ENCODE data around the gene RAB32.

Gene RAB32

DNA sequence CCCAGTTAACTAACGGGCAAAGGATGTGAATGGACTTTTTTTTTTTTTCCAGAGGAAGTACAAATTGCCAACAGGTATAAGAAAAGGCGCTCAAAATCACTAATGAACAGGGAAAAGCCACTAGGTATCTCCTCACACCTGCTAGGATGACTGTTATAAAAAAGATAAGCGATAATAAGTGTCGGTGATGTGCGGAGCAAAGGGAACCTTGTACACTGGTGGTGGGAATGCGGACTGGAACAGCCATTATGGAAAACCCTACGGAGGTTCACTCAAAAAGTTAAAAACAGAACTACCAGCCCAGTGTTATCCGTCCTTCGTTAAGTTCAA is 787 bp upstream of the RAB32 start:
- no peaks in the 10 kb centered on the region for H3K79me2 ChIP-seq (ENCODE audit: insufficient read depth, low read length)
- H3K27me3 ChIP-seq (ENCODE audit: insufficient read depth, low read length) = no peaks in the 10 kb centered on the region
- no peaks in the 10 kb centered on the region for H3K4me1 ChIP-seq (ENCODE audit: insufficient read depth, low read length, severe bottlenecking)
- H3K9ac ChIP-seq (ENCODE audit: low read length) = no peak overlapping the region
- no peak overlapping the region for H3K4me2 ChIP-seq (ENCODE audit: low read length)
- no peak overlapping the region for H3K27ac ChIP-seq (ENCODE audit: low read depth, low read length, poor library complexity, severe bottlenecking)
- no peaks in the 10 kb centered on the region for H3K36me3 ChIP-seq (ENCODE audit: insufficient read depth, low read length)
- no peaks in the 10 kb centered on the region for H3K9me3 ChIP-seq (ENCODE audit: low read length)
- no peaks in the 10 kb centered on the region for H3F3A ChIP-seq (ENCODE audit: insufficient read depth, low read length)
- no peak overlapping the region for H3K4me3 ChIP-seq (ENCODE audit: low read depth, low read length, poor library complexity, severe bottlenecking)
- no peak overlapping the region for H2AFZ ChIP-seq (ENCODE audit: low read length)
- no peaks in the 10 kb centered on the region for H4K20me1 ChIP-seq (ENCODE audit: insufficient read depth, low read length)
- H3K9me2 ChIP-seq (ENCODE audit: low read depth, low read length) = no peaks in the 10 kb centered on the region
- TF ChIP-seq, protein P1, sequence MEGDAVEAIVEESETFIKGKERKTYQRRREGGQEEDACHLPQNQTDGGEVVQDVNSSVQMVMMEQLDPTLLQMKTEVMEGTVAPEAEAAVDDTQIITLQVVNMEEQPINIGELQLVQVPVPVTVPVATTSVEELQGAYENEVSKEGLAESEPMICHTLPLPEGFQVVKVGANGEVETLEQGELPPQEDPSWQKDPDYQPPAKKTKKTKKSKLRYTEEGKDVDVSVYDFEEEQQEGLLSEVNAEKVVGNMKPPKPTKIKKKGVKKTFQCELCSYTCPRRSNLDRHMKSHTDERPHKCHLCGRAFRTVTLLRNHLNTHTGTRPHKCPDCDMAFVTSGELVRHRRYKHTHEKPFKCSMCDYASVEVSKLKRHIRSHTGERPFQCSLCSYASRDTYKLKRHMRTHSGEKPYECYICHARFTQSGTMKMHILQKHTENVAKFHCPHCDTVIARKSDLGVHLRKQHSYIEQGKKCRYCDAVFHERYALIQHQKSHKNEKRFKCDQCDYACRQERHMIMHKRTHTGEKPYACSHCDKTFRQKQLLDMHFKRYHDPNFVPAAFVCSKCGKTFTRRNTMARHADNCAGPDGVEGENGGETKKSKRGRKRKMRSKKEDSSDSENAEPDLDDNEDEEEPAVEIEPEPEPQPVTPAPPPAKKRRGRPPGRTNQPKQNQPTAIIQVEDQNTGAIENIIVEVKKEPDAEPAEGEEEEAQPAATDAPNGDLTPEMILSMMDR (IDR thresholded peaks at IDR 0.05; ENCODE audit: low read length) = no peak
- no peak for TF ChIP-seq EZH2 (IDR thresholded peaks at IDR 0.05; ENCODE audit: borderline replicate concordance, low read length)

DNA sequence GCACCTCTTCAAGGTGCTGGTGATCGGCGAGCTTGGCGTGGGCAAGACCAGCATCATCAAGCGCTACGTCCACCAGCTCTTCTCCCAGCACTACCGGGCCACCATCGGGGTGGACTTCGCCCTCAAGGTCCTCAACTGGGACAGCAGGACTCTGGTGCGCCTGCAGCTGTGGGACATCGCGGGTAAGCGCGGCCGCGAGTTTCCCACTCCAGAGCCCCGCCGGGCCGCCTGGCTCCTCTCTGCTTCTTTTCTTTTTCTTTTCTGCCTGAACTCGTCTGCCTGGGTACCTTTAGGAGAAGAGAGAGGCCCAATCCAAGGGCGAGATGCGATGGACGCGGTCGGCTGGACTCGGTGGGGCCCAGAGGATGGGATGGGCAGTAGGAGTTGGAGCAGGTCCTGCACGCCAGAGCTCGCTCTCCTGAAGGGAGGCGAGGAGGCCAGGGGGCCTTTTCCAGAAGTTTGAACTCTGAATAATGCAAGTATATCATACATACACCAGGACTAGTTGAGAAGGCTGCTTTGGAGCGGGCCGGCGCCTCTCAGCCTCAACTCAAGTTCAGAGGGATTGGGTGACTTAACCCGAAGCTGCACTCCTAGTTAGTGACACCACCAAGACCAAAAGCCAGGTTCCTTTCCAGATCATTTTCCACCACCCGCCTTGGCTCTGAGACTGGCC is 445 bp downstream of the RAB32 start:
- Histone ChIP-seq H3K4me1 (ENCODE audit: insufficient read depth, low read length, severe bottlenecking) (no peaks in the 10 kb centered on the region), H3K9me3 (ENCODE audit: low read length) (no peaks in the 10 kb centered on the region), H4K20me1 (ENCODE audit: insufficient read depth, low read length) (no peaks in the 10 kb centered on the region), H2AFZ (ENCODE audit: low read length) (no peak overlapping the region), H3K9me2 (ENCODE audit: low read depth, low read length) (no peaks in the 10 kb centered on the region), H3K36me3 (ENCODE audit: insufficient read depth, low read length) (no peaks in the 10 kb centered on the region), H3K4me2 (ENCODE audit: low read length) (no peak overlapping the region), H3K27ac (ENCODE audit: low read depth, low read length, poor library complexity, severe bottlenecking) (no peak overlapping the region), H3K4me3 (ENCODE audit: low read depth, low read length, poor library complexity, severe bottlenecking) (no peak overlapping the region), H3F3A (ENCODE audit: insufficient read depth, low read length) (no peaks in the 10 kb centered on the region), H3K79me2 (ENCODE audit: insufficient read depth, low read length) (no peaks in the 10 kb centered on the region), H3K27me3 (ENCODE audit: insufficient read depth, low read length) (no peaks in the 10 kb centered on the region), H3K9ac (ENCODE audit: low read length) (no peak overlapping the region)
- TF ChIP-seq EZH2 (IDR thresholded peaks at IDR 0.05; ENCODE audit: borderline replicate concordance, low read length) = no peak
- TF ChIP-seq, protein P1 (IDR thresholded peaks at IDR 0.05; ENCODE audit: low read length) = no peak

DNA sequence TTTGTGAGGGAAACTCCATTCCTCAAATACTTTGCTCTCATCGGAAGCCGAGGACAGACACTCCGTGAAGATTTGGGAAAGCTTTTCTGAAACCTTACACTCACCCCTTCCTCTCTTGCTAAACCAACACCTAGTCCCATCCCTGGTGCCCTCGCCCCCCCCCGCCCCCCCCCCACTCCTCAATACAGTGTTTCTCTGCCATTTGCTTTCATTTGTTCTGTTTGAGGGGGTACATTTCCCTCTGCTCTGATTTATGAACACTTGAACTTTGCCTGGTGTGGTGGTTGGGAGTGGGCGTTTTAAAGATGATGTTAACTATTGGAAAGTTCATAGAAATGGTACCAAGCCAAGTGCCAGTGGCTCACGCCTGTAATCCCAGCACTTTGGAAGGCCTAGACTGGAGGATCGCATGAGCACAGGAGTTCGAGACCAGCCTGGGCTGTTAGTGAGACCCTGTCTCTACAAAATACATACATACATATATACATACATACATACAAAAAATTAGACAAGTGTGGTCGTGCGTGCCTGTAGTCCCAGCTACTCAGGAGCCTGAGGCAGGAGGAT is 1.1 kb downstream of the RAB32 start:
- Histone ChIP-seq H3K4me3 (ENCODE audit: low read depth, low read length, poor library complexity, severe bottlenecking) (no peak overlapping the region), H3F3A (ENCODE audit: insufficient read depth, low read length) (no peaks in the 10 kb centered on the region), H3K4me1 (ENCODE audit: insufficient read depth, low read length, severe bottlenecking) (no peaks in the 10 kb centered on the region), H2AFZ (ENCODE audit: low read length) (no peak overlapping the region), H3K79me2 (ENCODE audit: insufficient read depth, low read length) (no peaks in the 10 kb centered on the region), H3K27ac (ENCODE audit: low read depth, low read length, poor library complexity, severe bottlenecking) (no peak overlapping the region), H3K27me3 (ENCODE audit: insufficient read depth, low read length) (no peaks in the 10 kb centered on the region), H3K36me3 (ENCODE audit: insufficient read depth, low read length) (no peaks in the 10 kb centered on the region), H3K9ac (ENCODE audit: low read length) (no peak overlapping the region), H3K9me3 (ENCODE audit: low read length) (no peaks in the 10 kb centered on the region), H3K9me2 (ENCODE audit: low read depth, low read length) (no peaks in the 10 kb centered on the region), H4K20me1 (ENCODE audit: insufficient read depth, low read length) (no peaks in the 10 kb centered on the region), H3K4me2 (ENCODE audit: low read length) (no peak overlapping the region)
- TF ChIP-seq EZH2 (IDR thresholded peaks at IDR 0.05; ENCODE audit: borderline replicate concordance, low read length) = no peak
- TF ChIP-seq, protein P1 (IDR thresholded peaks at IDR 0.05; ENCODE audit: low read length) = no peak

All from OCI-LY1 (cell line).